GM21529 (cell line): ENCODE measurements around the gene FAM3D.
"Not testable (repeated sequence)": the region's sequence is repeated elsewhere in the genome, so short reads cannot be mapped to it uniquely, and the experiment has no call there.

Experiments used
- ATAC-seq: cut with Tn5 transposase; IDR thresholded peaks from one replicate; pipeline ENCODE4 v1.9.1; 2021; ENCODE audit not compliant: unreplicated experiment

Gene FAM3D

GRCh38 chr3:58666683-58667082, at the start of gene FAM3D:
Gene FAM3D (minus strand): TSS chr3:58666774. CDS start chr3:58655563, 11,211 bp downstream.
- ATAC-seq: no peak

- ATAC-seq: no peak
Observed at GRCh38 chr3:58713715-58714401, 47.3 kb upstream of the FAM3D start.

- ATAC-seq: no peak
Observed at GRCh38 chr3:58711871-58712270, 45.3 kb upstream of the FAM3D start.

- not testable (repeated sequence) for ATAC-seq
Observed at GRCh38 chr3:58708983-58709382, 42.4 kb upstream of the FAM3D start.

GRCh38 chr3:58708116-58708791, 41.7 kb upstream of the FAM3D start:
- ATAC-seq: no peak

- no peak for ATAC-seq
Observed at GRCh38 chr3:58707390-58707930, 40.9 kb upstream of the FAM3D start.

GRCh38 chr3:58706395-58707167, 40.0 kb upstream of the FAM3D start:
- ATAC-seq: no peak

- ATAC-seq: no peak
Observed at GRCh38 chr3:58704745-58705144, 38.2 kb upstream of the FAM3D start.

- ATAC-seq: not testable (repeated sequence)
Observed at GRCh38 chr3:58704304-58704703, 37.7 kb upstream of the FAM3D start.

GRCh38 chr3:58698246-58698645, 31.7 kb upstream of the FAM3D start:
- ATAC-seq: no peak

GRCh38 chr3:58697561-58697960, 31.0 kb upstream of the FAM3D start:
- peak; percentile 47 for ATAC-seq

GRCh38 chr3:58696813-58697212, 30.2 kb upstream of the FAM3D start:
- not testable (repeated sequence) for ATAC-seq

- no peak for ATAC-seq
Observed at GRCh38 chr3:58696093-58696492, 29.5 kb upstream of the FAM3D start.

GRCh38 chr3:58695284-58695683, 28.7 kb upstream of the FAM3D start:
- ATAC-seq: not testable (repeated sequence)

GRCh38 chr3:58693940-58694850, 27.6 kb upstream of the FAM3D start:
- peak; percentile 62 for ATAC-seq

- ATAC-seq: no peak
Observed at GRCh38 chr3:58692484-58692883, 25.9 kb upstream of the FAM3D start.

GRCh38 chr3:58691997-58692396, 25.4 kb upstream of the FAM3D start:
- ATAC-seq: no peak

GRCh38 chr3:58690490-58690889, 23.9 kb upstream of the FAM3D start:
- ATAC-seq: no peak

- no peak for ATAC-seq
Observed at GRCh38 chr3:58688574-58688973, 22.0 kb upstream of the FAM3D start.

- ATAC-seq: no peak
Observed at GRCh38 chr3:58686847-58687246, 20.3 kb upstream of the FAM3D start.
